ENCODE measurements around the gene RHOA.

RHOA gene

DNA sequence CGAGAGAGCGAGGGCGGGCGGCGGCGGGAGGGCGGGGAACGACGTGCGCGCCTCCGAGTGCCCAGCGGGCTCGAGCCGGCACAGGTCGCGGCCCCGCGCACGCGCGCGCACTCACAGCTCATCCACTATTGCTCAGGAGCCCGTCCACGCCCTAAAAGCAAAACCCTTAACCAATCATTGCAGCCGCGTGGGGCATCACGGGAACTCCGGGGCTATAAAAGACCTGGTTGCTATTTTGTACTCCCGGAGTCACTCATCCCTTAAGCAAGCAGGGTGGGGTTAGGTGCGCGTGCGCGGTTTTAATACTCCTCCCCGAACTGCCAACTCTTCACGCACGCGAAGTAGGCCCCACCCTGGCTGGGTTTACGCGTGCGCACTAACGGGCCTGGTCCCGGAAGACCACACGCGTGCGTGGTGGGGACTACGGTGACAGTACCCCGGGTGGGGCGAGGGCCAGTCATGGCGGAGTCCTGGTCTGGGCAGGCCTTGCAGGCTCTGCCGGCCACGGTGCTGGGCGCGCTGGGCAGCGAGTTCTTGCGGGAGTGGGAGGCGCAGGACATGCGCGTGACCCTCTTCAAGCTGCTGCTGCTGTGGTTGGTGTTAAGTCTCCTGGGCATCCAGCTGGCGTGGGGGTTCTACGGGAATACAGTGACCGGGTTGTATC, at the start of gene RHOA, which contains the start of gene TCTA:
RHOA (minus strand) TSS at position 9 of the 664 bp plus-strand sequence. CDS start 36,387 bp downstream, outside the sequence.
TCTA (plus strand) TSS at position 456 of the 664 bp plus-strand sequence; CDS start at position 460, 4 bp downstream.
- peak; percentile 100 for DNase-seq (ENCODE audit: low spot score)

DNA sequence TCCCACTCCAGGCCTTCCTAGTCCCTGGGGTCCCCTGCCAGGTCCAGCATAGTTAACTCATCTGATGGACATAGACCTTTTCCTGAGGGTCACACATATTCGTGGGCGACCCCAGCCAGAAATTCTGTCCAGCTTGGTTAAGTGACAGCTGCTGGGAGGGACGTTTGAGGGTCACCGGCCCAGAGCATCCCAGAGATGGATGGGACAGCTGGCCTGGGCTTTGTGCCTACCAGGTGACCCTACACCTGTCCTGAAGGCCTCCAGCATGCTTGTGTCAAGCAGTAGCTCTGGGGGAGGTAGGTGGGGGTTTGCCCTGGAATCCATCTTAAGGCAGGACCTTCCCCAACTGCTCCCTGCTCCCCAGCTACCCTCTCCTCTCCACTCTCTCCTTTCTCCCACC, 49.2 kb upstream of the RHOA start:
- no peak for DNase-seq (ENCODE audit: low spot score)

DNA sequence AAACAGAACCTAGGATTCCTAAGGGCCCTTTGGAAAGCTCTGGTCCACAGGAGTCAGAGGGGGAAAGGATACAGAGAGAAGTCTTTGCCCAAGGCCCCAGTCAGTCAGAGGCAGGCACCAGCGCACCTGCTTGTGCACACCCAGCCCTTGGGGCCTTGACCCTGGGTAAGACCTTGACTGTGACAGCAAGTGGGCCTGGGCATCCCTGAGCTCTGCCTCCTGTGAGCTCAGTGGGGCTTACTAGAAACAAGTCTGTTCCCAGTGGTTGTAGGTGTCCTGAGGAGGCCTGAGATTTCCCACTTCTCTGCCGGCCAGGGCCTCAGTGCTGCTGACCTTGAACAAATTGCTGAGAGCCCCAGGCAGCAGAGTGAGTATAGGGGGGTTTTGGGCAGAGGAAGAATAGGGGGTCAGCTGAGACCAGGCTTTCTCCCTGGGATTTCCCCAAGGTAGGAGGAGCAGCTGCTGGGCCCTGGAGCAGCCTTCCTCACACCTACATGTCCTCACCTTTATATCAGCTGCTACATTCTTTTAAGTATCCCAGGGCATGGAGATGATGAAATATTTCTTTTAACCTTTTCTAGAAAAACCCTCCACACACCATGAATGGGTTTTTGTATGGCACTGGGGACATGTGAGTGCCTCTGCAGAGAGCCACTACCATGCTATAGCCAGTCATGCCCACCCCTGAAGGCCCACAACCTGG, 48.6 kb upstream of the RHOA start:
- DNase-seq (ENCODE audit: low spot score) = no peak

DNA sequence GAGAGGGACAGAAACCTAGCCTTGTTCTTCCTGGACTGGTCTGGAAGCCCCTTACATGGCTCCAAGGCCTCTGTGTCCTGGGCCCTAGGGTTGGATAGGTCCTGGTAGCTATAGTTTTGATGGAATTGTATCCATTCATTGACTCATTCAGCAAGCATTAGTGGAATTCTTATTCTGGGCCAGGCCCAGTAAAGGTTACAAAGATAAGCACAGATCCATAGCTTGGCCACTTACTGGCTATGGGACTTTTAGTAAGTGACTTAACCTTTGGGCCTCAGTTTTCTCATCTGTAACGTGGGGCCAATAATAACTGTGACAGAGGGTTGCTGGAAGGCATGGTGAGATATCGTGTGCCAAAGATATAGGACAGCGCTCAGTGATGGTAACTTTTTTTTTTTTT, 44.7 kb upstream of the RHOA start:
- DNase-seq (ENCODE audit: low spot score) = no peak

DNA sequence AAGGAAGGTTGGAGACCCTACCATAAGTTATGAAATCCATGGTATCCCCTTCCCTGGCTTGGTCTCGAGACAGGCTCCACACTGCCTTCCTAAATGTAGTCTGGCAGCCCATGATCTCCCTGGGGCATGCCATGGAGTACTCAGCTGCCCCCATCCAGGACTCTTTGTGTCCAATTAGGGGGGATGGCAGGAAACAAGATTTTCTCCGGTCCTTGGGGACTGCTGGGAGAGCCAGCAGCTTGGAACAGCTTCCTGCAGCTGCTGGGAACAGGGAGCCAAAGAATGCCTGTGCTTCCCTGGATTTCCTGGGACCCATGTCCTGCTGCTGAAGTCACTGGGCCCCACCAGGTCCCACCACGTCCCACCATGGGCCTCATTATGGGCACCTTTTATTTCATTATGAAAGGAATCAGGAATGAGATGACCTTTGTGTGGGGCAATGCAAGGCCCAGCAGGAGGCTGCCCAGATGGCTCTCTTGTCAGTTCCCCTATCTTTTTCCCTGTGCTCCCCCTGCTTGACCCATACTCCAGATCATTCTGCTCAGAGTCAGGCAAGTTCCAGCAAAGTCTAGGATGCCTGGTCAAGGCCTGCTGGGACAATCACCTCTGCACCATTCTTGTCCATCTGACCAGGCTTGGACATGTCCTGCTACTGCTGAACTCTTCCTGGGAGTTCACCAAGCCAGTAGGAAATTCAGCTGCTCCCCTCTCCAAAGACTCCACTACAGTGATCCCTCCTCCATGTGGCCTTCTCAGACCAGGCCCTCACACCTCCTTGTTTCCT, 43.3 kb upstream of the RHOA start:
- no peak for DNase-seq (ENCODE audit: low spot score)

DNA sequence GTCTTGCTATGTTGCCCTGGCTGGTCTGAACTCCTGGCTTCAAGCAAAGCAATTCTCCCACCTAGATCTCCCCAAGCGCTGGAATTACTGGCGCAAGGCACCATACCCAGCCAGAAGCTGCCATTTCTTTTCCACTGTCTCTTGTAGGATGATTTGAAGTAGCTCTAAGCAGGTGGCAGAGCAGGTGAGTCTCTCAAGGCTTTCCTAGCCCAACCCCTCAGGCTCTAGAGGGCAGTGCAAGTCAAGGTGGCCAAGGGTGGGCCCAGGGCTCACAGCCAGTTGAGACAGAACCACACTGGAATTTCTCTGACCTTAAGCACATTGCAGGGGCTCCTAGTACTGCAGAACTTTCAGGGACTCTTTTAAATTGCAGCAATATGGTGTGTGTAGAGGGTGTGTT, 42.7 kb upstream of the RHOA start:
- DNase-seq (ENCODE audit: low spot score) = no peak

DNA sequence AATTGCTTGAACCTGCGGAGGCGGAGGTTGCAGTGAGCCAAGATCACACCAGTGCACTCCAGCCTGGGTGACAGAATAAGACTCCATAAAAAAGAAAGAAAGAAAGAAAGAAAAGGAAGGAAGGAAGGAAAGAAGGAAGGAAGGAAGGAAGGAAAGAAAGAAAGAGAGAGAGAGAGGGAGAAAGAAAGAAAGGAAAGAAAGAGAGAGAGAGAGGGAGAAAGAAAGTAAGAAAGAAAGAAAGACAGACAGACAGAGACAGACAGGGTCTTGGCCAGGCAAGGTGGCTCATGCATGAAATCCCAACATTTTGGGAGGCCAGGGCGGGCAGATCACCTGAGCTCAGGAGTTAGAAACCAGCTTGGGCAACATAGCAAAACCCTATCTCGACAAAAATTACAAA, 41.8 kb upstream of the RHOA start:
- DNase-seq (ENCODE audit: low spot score) = no peak

DNA sequence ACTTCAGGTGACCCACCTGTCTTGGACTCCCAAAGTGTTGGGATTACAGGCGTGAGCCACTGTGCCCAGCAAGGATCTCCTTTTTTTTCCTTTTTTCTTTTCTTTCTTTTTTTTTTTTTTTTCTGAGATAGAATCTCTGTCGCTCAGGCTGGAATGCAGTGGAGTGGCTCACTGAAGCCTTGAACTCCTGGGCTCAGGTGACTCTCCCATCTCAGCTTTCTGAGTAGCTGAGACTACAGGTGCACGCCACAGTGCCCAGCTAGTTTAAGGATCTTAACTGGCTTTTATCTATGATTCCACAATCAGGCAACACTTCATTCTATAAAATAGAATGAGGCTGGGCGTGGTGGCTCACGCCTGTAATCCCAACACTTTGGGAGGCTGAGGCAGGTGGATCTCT, 33.6 kb upstream of the RHOA start:
- DNase-seq (ENCODE audit: low spot score) = no peak

DNA sequence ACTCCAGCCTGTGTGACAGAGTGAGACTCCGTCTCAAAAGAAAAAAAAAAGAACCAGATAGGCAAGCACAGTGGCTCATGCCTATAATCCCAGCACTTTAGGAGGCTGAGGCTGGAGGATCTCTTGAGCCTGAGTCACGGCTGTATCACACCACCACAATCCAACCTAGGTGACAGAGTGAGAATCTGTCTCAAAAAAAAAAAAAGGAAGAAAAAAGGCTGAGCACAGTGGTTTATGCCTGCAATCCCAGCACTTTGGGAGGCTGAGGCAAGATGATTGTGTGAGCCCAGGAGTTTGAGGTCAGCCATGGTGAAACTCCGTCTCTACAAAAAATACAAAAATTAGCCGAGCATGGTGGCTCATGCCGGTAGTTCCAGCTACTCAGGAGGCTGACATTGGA, 23.0 kb upstream of the RHOA start:
- no peak for DNase-seq (ENCODE audit: low spot score)

DNA sequence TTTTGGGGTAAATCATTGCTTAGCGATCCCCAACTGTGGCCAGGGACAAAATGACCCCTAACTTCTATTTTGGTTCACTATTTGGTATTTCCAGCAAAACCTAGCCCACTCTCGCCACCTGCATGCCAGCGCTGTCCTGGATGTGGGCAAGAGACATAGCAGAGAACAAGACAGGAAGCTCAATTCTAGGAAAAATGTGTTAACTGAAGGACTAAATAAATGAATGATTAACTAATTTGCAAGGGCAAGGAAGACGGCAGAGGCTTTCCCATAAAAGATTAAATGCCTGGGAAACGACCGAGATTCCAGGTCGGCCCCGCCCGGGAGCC, 16.9 kb upstream of the RHOA start:
- DNase-seq (ENCODE audit: low spot score) = no peak

DNA sequence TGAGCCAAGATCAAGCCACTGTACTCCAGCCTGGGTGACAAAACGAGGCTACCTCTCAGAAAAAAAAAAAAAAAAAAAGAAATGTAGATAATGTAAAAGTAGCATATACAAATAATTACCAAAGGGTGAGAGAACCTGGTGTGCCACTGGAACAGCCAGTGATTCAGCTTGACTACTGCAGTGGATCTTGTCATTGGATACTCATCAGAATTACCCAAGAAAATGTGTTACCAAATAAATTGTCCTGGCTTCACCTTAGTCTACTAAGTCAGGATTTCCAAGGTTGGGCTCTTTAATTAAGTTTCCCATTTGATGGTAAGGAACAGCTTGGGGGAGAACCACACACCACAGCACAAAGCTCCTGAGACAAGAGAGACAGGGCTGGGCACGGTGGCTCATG, 15.8 kb upstream of the RHOA start:
- no peak for DNase-seq (ENCODE audit: low spot score)

DNA sequence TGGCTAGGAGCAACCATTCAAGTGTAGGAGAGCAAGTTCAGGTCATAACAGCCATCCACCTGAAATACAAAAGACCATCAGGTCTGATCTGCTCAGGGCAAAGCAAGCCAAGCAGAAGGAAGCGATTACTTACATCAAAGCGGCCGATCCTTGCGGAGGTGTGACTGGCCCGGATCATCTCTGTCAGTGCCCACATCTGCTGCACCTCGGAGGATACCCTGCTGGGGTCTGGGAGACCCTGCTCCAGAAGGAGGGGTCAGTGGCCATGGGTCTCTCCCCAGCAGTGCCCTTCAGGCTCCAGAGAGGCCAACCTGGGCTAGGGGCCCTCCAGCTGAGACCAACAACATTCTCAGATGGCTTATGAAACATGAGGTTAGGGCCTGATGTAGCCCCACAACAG, 13.0 kb upstream of the RHOA start:
- no peak for DNase-seq (ENCODE audit: low spot score)

DNA sequence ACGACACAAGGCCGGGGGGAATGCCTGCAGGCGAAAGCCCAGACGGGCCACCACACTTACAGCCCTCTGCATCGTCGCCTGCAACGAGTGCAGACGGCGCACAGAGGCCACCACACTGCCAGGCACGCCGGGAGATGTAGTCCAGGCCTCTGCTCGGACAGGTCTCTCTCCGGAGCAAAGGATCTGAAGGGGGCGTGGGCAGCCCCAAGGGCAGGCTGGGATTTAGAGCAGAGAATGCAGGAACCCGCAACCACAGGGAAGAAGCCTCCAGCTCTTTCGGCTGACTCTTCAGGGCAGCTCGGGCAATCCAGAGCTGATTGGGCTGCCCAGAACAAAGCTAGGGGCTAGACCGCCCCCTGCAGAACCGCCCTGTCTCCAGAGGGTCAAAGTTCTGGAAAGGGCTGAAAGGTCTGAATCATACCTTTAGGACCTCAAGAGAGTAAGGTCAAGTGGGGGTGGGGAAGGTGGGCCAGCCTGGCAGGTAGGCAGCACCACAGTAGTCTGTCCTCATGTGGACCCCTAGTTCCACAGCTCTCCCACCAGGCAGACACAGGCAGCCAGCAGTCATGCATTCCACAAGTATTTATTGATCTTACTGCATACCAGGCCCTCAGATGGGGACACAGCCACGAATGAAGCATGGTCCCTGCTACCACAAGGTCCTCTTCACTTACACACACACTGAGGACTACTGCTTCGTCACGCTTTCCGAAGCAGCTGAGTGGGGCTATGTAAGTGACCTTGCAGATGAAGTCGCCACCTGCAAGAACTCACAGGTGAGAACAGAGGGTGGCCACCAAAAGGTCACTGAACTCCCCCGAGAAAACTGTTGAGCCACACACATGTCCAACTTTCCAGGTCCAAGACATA, 10.8 kb upstream of the RHOA start, which contains the start of gene AMT:
AMT (minus strand) TSS at position 95 of the 870 bp plus-strand sequence; CDS start at position 72, 23 bp downstream.
- no peak for DNase-seq (ENCODE audit: low spot score)

DNA sequence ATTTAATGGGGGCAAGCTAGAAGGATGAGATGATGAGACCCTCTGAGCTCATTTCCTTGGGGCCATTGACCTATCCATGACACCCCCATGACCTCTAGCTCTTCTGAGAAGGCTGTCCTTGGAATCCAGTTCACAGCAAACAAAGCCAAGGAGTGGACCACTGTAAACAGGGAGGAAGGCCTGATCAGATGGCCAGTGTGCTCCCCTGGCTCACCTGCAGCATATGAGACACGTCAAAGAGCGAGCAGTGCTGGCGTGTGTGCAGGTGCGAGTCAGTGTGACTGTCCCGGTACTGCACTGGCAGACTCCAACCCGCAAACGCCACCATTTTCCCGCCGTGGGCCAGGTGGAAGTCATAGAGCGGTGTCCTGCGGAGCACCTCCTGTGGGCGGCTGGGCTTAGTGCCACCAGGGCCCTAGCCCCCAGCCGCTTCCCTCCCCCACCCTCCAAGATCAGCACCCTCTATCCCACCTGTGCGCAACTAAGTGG, 10.2 kb upstream of the RHOA start:
- no peak for DNase-seq (ENCODE audit: low spot score)

DNA sequence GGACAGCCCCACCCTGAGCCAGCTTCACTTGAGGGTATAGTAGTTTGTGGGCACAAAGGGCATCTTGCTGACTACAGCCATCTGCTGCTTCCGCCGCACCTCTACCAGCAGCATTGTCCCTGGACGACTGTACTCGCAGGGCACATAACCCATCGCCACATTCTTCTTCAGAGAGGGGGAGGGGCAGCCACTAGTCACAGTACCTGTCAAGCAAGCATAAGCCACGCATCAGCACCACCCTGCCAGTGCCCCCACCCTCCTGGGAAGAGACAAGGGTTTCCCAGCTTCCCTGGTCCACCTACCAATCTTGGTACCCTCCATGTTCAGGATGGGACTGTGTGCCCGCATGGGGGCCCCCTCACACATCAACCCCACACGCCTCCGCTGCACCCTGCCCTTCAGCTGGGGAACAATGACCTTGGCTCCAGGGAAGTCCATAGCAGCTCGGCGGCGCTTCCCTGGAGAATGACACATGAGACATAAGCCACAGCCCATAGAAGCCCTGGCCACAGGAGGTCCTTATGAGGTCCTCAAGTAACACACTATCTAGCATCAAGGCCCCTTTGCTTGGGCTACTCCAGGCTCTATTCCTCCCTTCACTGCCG, 5.8 kb upstream of the RHOA start:
- DNase-seq (ENCODE audit: low spot score) = no peak

DNA sequence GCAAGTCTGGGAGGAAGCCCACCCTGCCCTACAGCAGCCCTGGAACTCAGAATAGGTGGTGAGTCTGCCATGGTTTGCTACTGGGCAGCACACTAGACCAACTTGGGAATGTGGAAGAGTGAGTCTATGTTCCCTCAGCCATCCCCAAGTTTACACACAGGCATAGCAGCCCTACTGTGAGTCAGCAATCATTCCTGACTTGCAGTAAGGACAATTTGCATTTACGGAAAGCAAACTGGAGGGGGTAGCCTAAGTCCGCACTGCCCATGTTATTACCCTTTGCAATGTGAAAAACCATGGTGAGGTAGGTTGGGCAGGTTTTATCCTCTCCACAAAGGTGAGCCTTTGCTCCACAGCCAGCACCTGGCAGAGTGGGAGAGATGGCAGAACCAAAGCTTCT, 5.1 kb upstream of the RHOA start:
- no peak for DNase-seq (ENCODE audit: low spot score)

DNA sequence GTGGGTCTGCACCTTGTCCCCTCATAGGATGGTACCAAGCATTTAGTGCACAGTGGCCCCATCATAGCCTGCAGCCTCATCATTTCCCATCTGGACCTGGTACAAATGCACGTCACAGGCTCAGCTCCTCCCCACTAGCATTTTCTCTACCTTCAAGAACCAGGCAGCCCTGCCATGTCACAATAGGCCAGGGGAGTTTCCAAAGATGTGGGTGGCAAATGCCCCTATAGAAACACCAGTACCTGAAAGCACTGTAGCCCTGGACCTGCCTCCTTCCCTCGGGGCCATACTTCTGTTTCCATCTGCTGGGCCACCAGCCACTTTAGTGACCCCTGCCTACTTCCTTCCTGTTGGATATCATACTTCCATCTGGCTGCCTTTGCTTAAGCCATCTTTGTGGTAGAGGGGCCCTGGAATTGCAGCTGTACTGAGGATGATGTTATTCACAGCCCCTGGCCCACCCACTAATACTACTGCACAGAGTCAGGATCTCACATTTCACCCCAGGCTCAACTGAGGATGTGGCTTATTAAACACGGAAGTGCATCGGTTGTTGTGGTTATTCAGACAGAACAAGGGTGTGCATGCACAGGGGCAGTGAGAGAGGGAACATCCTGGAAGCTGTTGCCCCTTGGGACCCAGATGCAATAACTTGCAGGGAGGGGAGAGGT, 4.3 kb upstream of the RHOA start:
- no peak for DNase-seq (ENCODE audit: low spot score)

DNA sequence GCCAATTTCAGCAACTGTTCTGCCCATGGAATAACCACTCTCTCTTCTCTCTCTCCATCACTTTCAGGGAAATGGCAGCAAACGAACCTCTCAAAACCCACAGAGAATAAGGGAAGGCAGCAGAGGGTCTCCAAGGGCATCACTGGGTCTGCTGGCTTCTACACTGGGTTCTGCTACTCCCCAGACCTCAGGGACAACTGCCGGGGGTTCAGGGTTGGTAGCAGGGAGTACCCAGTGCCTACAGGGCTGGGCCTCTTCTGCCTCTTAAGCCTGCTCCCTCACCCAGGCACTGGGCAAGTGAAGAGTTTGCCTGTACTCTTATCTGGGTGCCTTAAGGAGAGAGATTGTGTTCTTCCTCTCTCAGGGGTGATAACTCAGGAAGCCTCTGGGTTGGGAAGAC, 3.0 kb upstream of the RHOA start:
- DNase-seq (ENCODE audit: low spot score) = no peak

DNA sequence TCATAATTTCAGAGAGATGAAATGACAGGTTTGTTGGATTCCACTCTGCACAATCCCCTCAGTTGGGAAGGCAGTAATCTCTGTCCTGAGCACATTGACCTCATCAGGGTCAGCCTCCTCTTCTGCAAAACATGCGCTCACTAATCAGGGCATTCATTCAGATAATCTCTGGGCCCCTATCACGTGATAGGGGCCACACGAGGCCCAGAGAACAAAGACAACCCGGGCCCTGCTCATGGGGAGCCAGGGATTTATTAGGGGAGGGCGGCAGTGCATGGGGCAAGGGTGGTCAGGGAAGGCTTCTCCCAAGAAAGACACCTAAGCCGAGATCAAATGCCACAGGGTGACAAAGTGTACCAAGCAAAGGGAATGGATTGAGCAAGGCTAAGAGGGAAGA, 1.6 kb upstream of the RHOA start:
- no peak for DNase-seq (ENCODE audit: low spot score)

DNA sequence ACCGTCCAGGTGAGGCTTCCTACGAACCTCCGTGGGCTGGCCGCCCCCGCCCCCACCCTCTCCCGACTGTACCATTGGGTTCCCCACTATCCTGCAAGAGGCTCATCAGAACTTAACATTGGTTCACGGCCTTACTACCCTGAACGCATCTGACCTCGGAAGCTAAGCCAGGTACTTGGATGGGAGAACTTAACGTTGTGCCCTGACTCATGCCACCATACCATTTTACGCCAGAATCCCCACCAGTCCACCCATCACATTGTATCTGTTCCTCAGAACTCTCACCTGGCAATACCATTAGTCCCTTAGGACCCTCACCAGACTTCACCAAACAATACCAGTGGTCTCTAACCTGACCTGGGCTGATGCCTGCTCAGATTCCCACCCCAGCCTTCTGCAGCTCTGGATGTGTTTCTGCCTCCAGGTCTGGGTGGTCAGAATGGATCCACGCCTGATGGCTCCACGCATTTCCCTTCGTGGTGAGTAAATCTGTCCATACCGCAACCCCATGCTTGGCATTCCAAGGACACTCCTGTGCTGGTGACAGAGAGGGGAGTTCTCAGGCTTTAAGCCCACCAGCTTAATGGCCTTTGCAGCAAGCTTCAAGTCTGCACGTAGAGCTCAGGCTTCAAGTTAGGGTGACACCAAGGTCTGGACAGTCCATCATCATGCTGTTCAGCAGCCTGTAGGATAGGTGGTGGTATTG, 1.0 kb upstream of the RHOA start:
- DNase-seq (ENCODE audit: low spot score) = no peak
